CD14-positive monocyte (primary cell): ENCODE data around the gene TMC3. TPM values are rescaled to one million over a fixed set of nuclear protein-coding genes. Genes with fewer than 3 reads are reported as not detected.

Experiments used
- DNase-seq, 3 donors: peaks; one replicate each; pipeline ENCODE4 v3.0.0-alpha.2; 2011 to 2022
- H2AFZ ChIP-seq: 2 replicates; pipeline ENCODE4 v1.6.0; 2012; ENCODE audit warnings: mild to moderate bottlenecking, low read depth, low read length, inconsistent platforms; ENCODE audit not compliant: insufficient read depth, poor library complexity, severe bottlenecking
- H3K27ac ChIP-seq, 2 donors: 1 replicate in 1 of 2; 2 replicates in 1 of 2; pipeline ENCODE4 v1.5.1; 2012 to 2013; ENCODE audit warnings: low read length in 2 of 2, control low read depth in 1 of 2, inconsistent platforms in 1 of 2, low read depth in 1 of 2, mild to moderate bottlenecking in 1 of 2
- H3K27me3 ChIP-seq, 2 donors: one replicate each; pipeline versions ENCODE4 v1.6.0 to v1.6.1; 2011 to 2013; ENCODE audit warnings: low read length in 2 of 2; ENCODE audit not compliant: control insufficient read depth in 2 of 2, insufficient read depth in 2 of 2
- H3K36me3 ChIP-seq, 2 donors: replicated peaks in 1 of 2; 1 replicate in 1 of 2; 2 replicates in 1 of 2; pipeline versions ENCODE4 v1.5.1 to v1.6.1; 2012 to 2013; ENCODE audit warnings: low read length in 2 of 2, control low read depth in 1 of 2, inconsistent platforms in 1 of 2, mild to moderate bottlenecking in 1 of 2; ENCODE audit not compliant: insufficient read depth in 2 of 2, control insufficient read depth in 1 of 2
- H3K4me1 ChIP-seq, 2 donors: 1 replicate in 1 of 2; 2 replicates in 1 of 2; pipeline versions ENCODE4 v1.5.1 to v1.6.1; 2012 to 2013; ENCODE audit warnings: low read length in 2 of 2, control low read depth in 1 of 2, inconsistent platforms in 1 of 2, mild to moderate bottlenecking in 1 of 2, moderate library complexity in 1 of 2; ENCODE audit not compliant: insufficient read depth in 2 of 2, control insufficient read depth in 1 of 2
- H3K4me2 ChIP-seq: replicated peaks from 2 replicates; pipeline ENCODE3; 2012; ENCODE audit warnings: low read length, moderate library complexity, mild to moderate bottlenecking; ENCODE audit not compliant: poor library complexity, severe bottlenecking; ENCODE audit errors: extremely low read depth
- H3K4me3 ChIP-seq, 3 experiments: fragments of 200-600 bp in 1 of 3; sonication (generic) in 1 of 3; replicated peaks in 1 of 3; 1 replicate in 2 of 3; 2 replicates in 1 of 3; pipeline ENCODE4 v1.5.1; 2011 to 2013; ENCODE audit warnings: low read length in 3 of 3, mild to moderate bottlenecking in 3 of 3, control low read depth in 2 of 3, low read depth in 2 of 3, inconsistent platforms in 1 of 3, moderate library complexity in 1 of 3
- H3K79me2 ChIP-seq: 2 replicates; pipeline ENCODE4 v1.6.0; 2012; ENCODE audit warnings: mild to moderate bottlenecking, control low read depth, inconsistent platforms, low read length, moderate library complexity; ENCODE audit not compliant: insufficient read depth
- H3K9ac ChIP-seq: 2 replicates; pipeline ENCODE4 v1.6.0; 2017; ENCODE audit warnings: low read length, mild to moderate bottlenecking; ENCODE audit not compliant: insufficient read depth, poor library complexity, severe bottlenecking
- H3K9me3 ChIP-seq, 2 donors: replicated peaks in 1 of 2; 1 replicate in 1 of 2; 2 replicates in 1 of 2; pipeline versions ENCODE4 v1.5.1 to v1.6.1; 2012 to 2013; ENCODE audit warnings: low read length in 2 of 2, control low read depth in 1 of 2; ENCODE audit not compliant: control insufficient read depth in 1 of 2, insufficient read depth in 1 of 2
- H4K20me1 ChIP-seq: 2 replicates; pipeline ENCODE4 v1.6.0; 2012; ENCODE audit warnings: mild to moderate bottlenecking, low read length, control low read depth, moderate library complexity; ENCODE audit not compliant: insufficient read depth
- H3K27ac Mint-ChIP-seq, 7 donors: one replicate each; pipeline ENCODE4 v1.8.0; 2020; ENCODE audit warnings: mild to moderate bottlenecking in 7 of 7, mixed read lengths in 7 of 7, moderate library complexity in 6 of 7, inconsistent platforms in 2 of 7
- H3K27me3 Mint-ChIP-seq, 3 donors: one replicate each; pipeline ENCODE4 v1.8.0; 2021 to 2022; ENCODE audit warnings: low read depth in 3 of 3, mild to moderate bottlenecking in 3 of 3, mixed read lengths in 3 of 3, moderate library complexity in 3 of 3, inconsistent platforms in 1 of 3
- H3K36me3 Mint-ChIP-seq, 2 donors: one replicate each; pipeline ENCODE4 v1.8.0; 2020; ENCODE audit warnings: mixed read lengths in 2 of 2, inconsistent platforms in 1 of 2, mild to moderate bottlenecking in 1 of 2
- H3K4me1 Mint-ChIP-seq: one replicate; pipeline ENCODE4 v1.8.0; 2020; ENCODE audit warnings: mild to moderate bottlenecking, mixed read lengths
- H3K4me3 Mint-ChIP-seq, 2 donors: one replicate each; pipeline ENCODE4 v1.8.0; 2020; ENCODE audit warnings: mild to moderate bottlenecking in 2 of 2, mixed read lengths in 2 of 2, moderate library complexity in 1 of 2
- H3K9me3 Mint-ChIP-seq, 7 donors: one replicate each; pipeline ENCODE4 v1.8.0; 2020 to 2022; ENCODE audit warnings: mixed read lengths in 7 of 7, mild to moderate bottlenecking in 6 of 7, moderate library complexity in 6 of 7, inconsistent platforms in 2 of 7
- WGBS: methylation state at CpG from one replicate; pipeline ENCODE4 v1.1.5; 2013; ENCODE audit warnings: missing lambda C conversion rate; ENCODE audit not compliant: insufficient coverage; 5-methylcytosine and 5-hydroxymethylcytosine counted together
- intact Hi-C, 2 donors: fragments of 100-400 bp; cut with micrococcal nuclease; formaldehyde crosslinking; loops; one replicate each; pipeline versions ENCODE4 v1.15.0 to v1.15.1; 2023
- polyA plus RNA-seq, 3 donors: library from polyadenylated mRNA; depleted of rRNA in 1 of 3; unstranded in 2 of 3; stranded (reverse) in 1 of 3; fragments of 300-500 nt in 2 of 3; fragments of >200 nt in 1 of 3; fragmentation: Illumina TruSeq in 2 of 3; gene quantifications; 1 replicate in 2 of 3; 2 replicates in 1 of 3; pipeline ENCODE4 v1.2.3, GENCODE V29; 2012 to 2021
- TF ChIP-seq, protein P1 (sequence below): fragments of 200-600 bp; IDR thresholded peaks from one replicate; pipeline ENCODE4 v1.8.0; 2022; ENCODE audit warnings: antibody characterized with exemption, mild to moderate bottlenecking

The TMC3 gene
- polyA plus RNA-seq, 3 donors, result not detected

DNA sequence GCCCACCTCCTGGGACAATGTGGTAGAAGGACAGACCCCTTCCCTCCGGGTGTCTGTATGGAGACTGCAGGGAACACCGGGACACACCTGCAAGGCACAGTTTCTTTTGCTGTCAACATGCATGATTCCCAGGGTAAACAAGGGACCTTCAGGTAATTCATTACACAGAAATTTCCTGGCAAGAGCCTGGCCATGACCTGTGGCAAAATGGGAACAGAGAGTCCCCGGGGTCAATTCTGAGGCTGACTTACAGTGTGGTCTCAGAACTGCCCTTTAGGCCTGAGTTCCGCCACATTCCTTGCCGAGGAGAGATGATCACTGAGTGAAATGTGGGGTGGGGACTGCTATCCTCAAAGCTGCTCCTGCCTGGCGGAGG is 56.4 kb downstream of the TMC3 start:
- H3K79me2 ChIP-seq, result peaks cover 6% of the 10 kb centered on the region
- TF ChIP-seq, protein P1, sequence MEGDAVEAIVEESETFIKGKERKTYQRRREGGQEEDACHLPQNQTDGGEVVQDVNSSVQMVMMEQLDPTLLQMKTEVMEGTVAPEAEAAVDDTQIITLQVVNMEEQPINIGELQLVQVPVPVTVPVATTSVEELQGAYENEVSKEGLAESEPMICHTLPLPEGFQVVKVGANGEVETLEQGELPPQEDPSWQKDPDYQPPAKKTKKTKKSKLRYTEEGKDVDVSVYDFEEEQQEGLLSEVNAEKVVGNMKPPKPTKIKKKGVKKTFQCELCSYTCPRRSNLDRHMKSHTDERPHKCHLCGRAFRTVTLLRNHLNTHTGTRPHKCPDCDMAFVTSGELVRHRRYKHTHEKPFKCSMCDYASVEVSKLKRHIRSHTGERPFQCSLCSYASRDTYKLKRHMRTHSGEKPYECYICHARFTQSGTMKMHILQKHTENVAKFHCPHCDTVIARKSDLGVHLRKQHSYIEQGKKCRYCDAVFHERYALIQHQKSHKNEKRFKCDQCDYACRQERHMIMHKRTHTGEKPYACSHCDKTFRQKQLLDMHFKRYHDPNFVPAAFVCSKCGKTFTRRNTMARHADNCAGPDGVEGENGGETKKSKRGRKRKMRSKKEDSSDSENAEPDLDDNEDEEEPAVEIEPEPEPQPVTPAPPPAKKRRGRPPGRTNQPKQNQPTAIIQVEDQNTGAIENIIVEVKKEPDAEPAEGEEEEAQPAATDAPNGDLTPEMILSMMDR, result no peak
- peaks cover 32% of the 10 kb centered on the region for H3K4me1 Mint-ChIP-seq
- H3K27ac ChIP-seq, result no peak overlapping the region
- 100% methylated on average over 4 of the region's 6 CpGs for WGBS
- no peak overlapping the region for H3K4me2 ChIP-seq
- intact Hi-C loops, result no loop called here
- DNase-seq, result no peak
- peaks cover 3 to 38% of the 10 kb centered on the region in 2 donors for H3K36me3 ChIP-seq
- no peak overlapping the region for H3K9ac ChIP-seq
- H3K4me3 ChIP-seq, result no peak overlapping the region
- H2AFZ ChIP-seq, result no peak overlapping the region
- peaks cover 6% of the 10 kb centered on the region for H4K20me1 ChIP-seq
- H3K27me3 Mint-ChIP-seq, result peaks cover 0 to 4% (median 0%) of the 10 kb centered on the region in 3 donors
- H3K27ac Mint-ChIP-seq, result peak overlapping the region in 1 of 7 donors; percentile 31
- H3K4me1 ChIP-seq, result peaks cover 11 to 18% of the 10 kb centered on the region in 2 donors
- H3K36me3 Mint-ChIP-seq, result peaks cover 43 to 44% of the 10 kb centered on the region in 2 donors
- no peaks in the 10 kb centered on the region for H3K27me3 ChIP-seq
- no peak overlapping the region for H3K4me3 Mint-ChIP-seq
- peaks cover 0 to 2% (median 0%) of the 10 kb centered on the region in 7 donors for H3K9me3 Mint-ChIP-seq
- H3K9me3 ChIP-seq, result no peaks in the 10 kb centered on the region

DNA sequence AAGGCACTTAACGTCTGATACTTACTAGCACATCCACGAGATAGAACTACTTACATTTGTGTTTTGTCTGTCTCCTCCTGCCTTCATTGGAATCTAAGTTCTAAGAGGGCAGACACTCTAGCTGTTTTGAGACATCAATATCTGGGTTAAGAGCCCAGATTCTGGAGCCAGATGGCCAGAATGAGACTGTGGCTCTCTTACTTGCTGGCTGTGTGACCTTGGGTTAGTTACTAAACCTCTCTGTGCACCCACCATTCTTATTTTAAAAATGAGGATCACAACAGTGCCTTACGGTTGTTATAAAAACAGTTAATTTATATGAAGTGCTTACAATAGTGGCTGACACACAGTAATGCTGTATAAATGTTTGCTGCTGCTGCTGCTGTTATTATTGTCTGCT is 57.7 kb downstream of the TMC3 start:
- Histone ChIP-seq H3K4me1 (peaks cover 24 to 31% of the 10 kb centered on the region in 2 donors), H3K9me3 (no peaks in the 10 kb centered on the region), H3K9ac (no peak overlapping the region), H4K20me1 (peaks cover 9% of the 10 kb centered on the region), H3K27ac (peak overlapping the region in 1 of 2 donors; percentile 10), H3K4me2 (no peak overlapping the region), H2AFZ (no peak overlapping the region), H3K27me3 (no peaks in the 10 kb centered on the region), H3K79me2 (peaks cover 6% of the 10 kb centered on the region), H3K36me3 (peaks cover 3 to 38% of the 10 kb centered on the region in 2 donors), H3K4me3 (no peak overlapping the region)
- DNase-seq, result no peak
- intact Hi-C loops, result no loop called here
- TF ChIP-seq, protein P1, result no peak
- peaks cover 0 to 2% (median 0%) of the 10 kb centered on the region in 7 donors for H3K9me3 Mint-ChIP-seq
- H3K27me3 Mint-ChIP-seq, result peaks cover 0 to 4% (median 0%) of the 10 kb centered on the region in 3 donors
- peaks cover 42% of the 10 kb centered on the region for H3K4me1 Mint-ChIP-seq
- H3K36me3 Mint-ChIP-seq, result peaks cover 50 to 52% of the 10 kb centered on the region in 2 donors
- H3K27ac Mint-ChIP-seq, result peak overlapping the region in 4 of 7 donors; percentile 12 to 84 (median 54)
- 94% methylated on average over 2 of the region's 3 CpGs for WGBS
- H3K4me3 Mint-ChIP-seq, result no peak overlapping the region
